ENCODE data around the gene PPP2R5D.

DNA sequence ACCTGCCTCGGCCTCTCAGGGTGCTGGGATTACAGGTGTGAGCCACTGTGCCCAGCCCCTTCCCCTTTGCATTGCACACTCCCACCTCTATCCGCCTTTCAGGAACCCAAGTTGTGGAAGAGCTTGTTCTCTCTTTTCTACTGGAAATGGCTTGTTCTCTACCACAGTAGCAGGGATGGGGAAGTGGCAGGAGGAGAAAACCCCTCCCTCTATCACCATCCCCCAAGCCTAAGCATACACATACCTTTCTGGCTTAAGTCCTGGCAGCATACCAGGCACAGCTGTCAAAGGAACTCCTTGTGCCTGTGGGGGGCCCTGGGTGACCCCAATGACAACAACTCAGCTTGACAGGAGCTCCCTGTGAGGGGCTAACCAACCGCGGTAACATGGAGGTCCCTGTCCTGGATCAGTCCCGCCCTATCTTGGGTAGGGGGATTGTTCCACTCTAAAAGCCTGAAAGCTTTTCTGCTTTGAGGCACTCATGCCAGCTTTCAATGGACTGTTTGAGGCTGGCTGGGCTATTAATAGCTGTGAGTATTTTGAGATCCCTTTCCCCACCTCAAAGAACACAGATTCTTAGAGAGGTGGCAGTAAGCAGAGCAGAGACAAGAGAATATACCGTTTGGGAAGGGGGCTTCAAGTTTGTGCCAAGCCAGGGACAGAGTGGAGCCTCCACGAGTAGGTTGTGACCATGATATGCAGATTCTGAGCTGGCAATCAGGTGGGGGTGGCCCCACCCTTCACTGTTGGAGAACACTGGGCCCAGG, 32.0 kb downstream of the PPP2R5D start:
- TF ChIP-seq, protein P1, sequence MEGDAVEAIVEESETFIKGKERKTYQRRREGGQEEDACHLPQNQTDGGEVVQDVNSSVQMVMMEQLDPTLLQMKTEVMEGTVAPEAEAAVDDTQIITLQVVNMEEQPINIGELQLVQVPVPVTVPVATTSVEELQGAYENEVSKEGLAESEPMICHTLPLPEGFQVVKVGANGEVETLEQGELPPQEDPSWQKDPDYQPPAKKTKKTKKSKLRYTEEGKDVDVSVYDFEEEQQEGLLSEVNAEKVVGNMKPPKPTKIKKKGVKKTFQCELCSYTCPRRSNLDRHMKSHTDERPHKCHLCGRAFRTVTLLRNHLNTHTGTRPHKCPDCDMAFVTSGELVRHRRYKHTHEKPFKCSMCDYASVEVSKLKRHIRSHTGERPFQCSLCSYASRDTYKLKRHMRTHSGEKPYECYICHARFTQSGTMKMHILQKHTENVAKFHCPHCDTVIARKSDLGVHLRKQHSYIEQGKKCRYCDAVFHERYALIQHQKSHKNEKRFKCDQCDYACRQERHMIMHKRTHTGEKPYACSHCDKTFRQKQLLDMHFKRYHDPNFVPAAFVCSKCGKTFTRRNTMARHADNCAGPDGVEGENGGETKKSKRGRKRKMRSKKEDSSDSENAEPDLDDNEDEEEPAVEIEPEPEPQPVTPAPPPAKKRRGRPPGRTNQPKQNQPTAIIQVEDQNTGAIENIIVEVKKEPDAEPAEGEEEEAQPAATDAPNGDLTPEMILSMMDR (IDR thresholded peaks at IDR 0.05), result no peak
- TF ChIP-seq POLR2A (IDR thresholded peaks at IDR 0.05), result no peak

Measured in esophagus squamous epithelium (tissue), 4 donors.